Measurements from ENCODE around the gene DACH1.
A peak's percentile ranks its signal among the peaks of the same experiment; 100 is the strongest.

Gene DACH1

GRCh38 chr13:71677124-71677523, 189.9 kb downstream of the DACH1 start (continued):
- TF ChIP-seq PBX3 (CRISPR knock-in tag; IDR thresholded peaks at IDR 0.05) (no peak), ZFHX2 (tag by site-specific recombination; conservative IDR thresholded peaks at IDR 0.05) (peak; percentile 46), ZNF501 (tag by site-specific recombination; IDR thresholded peaks at IDR 0.05) (no peak), TRIM28 (IDR thresholded peaks at IDR 0.05; ENCODE audit: borderline replicate concordance, low read length) (peak; percentile 44; the same call in 1 of the 2 replicates), ZNF792 (tag by site-specific recombination; IDR thresholded peaks at IDR 0.05) (no peak), OSR2 (tag by site-specific recombination; IDR thresholded peaks at IDR 0.05) (peak; percentile 19; the same call in 1 of the 2 replicates), ZNF558 (tag by site-specific recombination; IDR thresholded peaks at IDR 0.05) (no peak), ZNF76 (tag by site-specific recombination; IDR thresholded peaks at IDR 0.05; ENCODE audit: borderline replicate concordance, low read depth) (no peak), ZNF184 (tag by site-specific recombination; IDR thresholded peaks at IDR 0.05) (no peak)

- POLR2A ChIA-PET: no interaction called here
Observed at GRCh38 chr13:71672512-71672911, 194.5 kb downstream of the DACH1 start.

More at GRCh38 chr13:71672512-71672911, 194.5 kb downstream of the DACH1 start:
- no peaks in the 10 kb centered on the region for H3K4me1 ChIP-seq (ENCODE audit: control insufficient read depth, insufficient read depth, low read length)
- TF ChIP-seq KLF9 (tag by site-specific recombination; IDR thresholded peaks at IDR 0.05; ENCODE audit: low read depth) (no peak), ZNF660 (tag by site-specific recombination; IDR thresholded peaks at IDR 0.05) (no peak), HOXC10 (CRISPR knock-in tag; IDR thresholded peaks at IDR 0.05) (no peak), ZNF211 (tag by site-specific recombination; IDR thresholded peaks at IDR 0.05; ENCODE audit: low read depth) (no peak), ZNF580 (tag by site-specific recombination; IDR thresholded peaks at IDR 0.05) (no peak), ZNF776 (tag by site-specific recombination; IDR thresholded peaks at IDR 0.05; ENCODE audit: borderline replicate concordance) (no peak), ZNF449 (tag by site-specific recombination; IDR thresholded peaks at IDR 0.05) (no peak), ZNF518A (tag by site-specific recombination; conservative IDR thresholded peaks at IDR 0.05; ENCODE audit: low read depth) (no peak), ZNF624 (tag by site-specific recombination; IDR thresholded peaks at IDR 0.05) (no peak), ZSCAN23 (tag by site-specific recombination; IDR thresholded peaks at IDR 0.05) (no peak), HOXA7 (CRISPR knock-in tag; IDR thresholded peaks at IDR 0.05; ENCODE audit: borderline replicate concordance) (no peak), ZNF768 (tag by site-specific recombination; IDR thresholded peaks at IDR 0.05) (no peak), ZNF138 (tag by site-specific recombination; IDR thresholded peaks at IDR 0.05; ENCODE audit: borderline replicate concordance) (no peak)
- no peak overlapping the region for H3K4me3 ChIP-seq (ENCODE audit: low read depth, low read length)
- H3K9me3 ChIP-seq (ENCODE audit: control insufficient read depth, insufficient read depth, low read depth, low read length): no peaks in the 10 kb centered on the region
- no peak overlapping the region for H3K27ac ChIP-seq (ENCODE audit: extremely low read depth, low read depth, low read length)
- CTCF ChIA-PET: interaction anchor here (0.6 to 0.7 kb wide), 4 partner anchors 9 to 895 kb away, joined by 3 read pairs; no protein-coding TSS in a partner anchor
- no peaks in the 10 kb centered on the region for H3K36me3 ChIP-seq (ENCODE audit: control insufficient read depth in 2 of 2, insufficient read depth in 1 of 2, low read length in 2 of 2)
